HepG2 (cell line): ENCODE results near the gene ZNF749. TPM values are rescaled to one million over a fixed set of nuclear protein-coding genes. Genes with fewer than 3 reads are reported as not detected.
A peak's percentile ranks its signal among the peaks of the same experiment; 100 is the strongest.

Experiments used
- ATRX ChIP-seq: sonication (generic); formaldehyde crosslinking; IDR thresholded peaks from 2 replicates; pipeline ENCODE4 v1.4.0; 2020; ENCODE audit warnings: missing genetic modification reagents, borderline replicate concordance
- CHCHD3 ChIP-seq: sonication (generic); formaldehyde crosslinking; IDR thresholded peaks from 2 replicates; pipeline ENCODE4 v1.8.0; 2022; ENCODE audit warnings: mild to moderate bottlenecking, missing genetic modification reagents, moderate library complexity
- FOXO1 ChIP-seq: sonication (generic); formaldehyde crosslinking; IDR thresholded peaks from 2 replicates; pipeline ENCODE4 v1.4.0; 2020; ENCODE audit warnings: missing genetic modification reagents
- GABPB1 ChIP-seq: IDR thresholded peaks from 2 replicates; pipeline ENCODE4 v1.6.1; 2016; ENCODE audit warnings: mild to moderate bottlenecking, missing genetic modification reagents, moderate library complexity, missing compliant biosample characterization
- HMG20A ChIP-seq: IDR thresholded peaks from 2 replicates; pipeline ENCODE4 v1.6.1; 2016; ENCODE audit warnings: borderline replicate concordance
- KDM6A ChIP-seq: IDR thresholded peaks from 2 replicates; pipeline ENCODE4 v1.6.1; 2016; ENCODE audit warnings: low read depth
- KLF11 ChIP-seq: IDR thresholded peaks from 2 replicates; pipeline ENCODE4 v1.6.1; 2016; ENCODE audit warnings: missing compliant biosample characterization
- KLF16 ChIP-seq, 2 experiments: sonication (generic) in 1 of 2; formaldehyde crosslinking in 1 of 2; IDR thresholded peaks; 2 replicates each; pipeline versions ENCODE4 v1.6.1 to v1.8.0; 2016 to 2023; ENCODE audit warnings: missing genetic modification reagents in 2 of 2, missing compliant biosample characterization in 1 of 2
- MLX ChIP-seq: IDR thresholded peaks from 2 replicates; pipeline ENCODE4 v1.6.1; 2016
- RARA ChIP-seq: IDR thresholded peaks from 2 replicates; pipeline ENCODE4 v1.6.1; 2016; ENCODE audit warnings: missing genetic modification reagents, missing compliant biosample characterization
- RCOR2 ChIP-seq: IDR thresholded peaks from 2 replicates; pipeline ENCODE4 v1.6.1; 2016; ENCODE audit warnings: missing biosample characterization, missing genetic modification reagents
- RELA ChIP-seq: sonication (generic); formaldehyde crosslinking; IDR thresholded peaks from 2 replicates; pipeline ENCODE4 v1.4.0; 2020; ENCODE audit warnings: missing genetic modification reagents
- REXO4 ChIP-seq: sonication (generic); formaldehyde crosslinking; IDR thresholded peaks from 2 replicates; pipeline ENCODE4 v1.8.0; 2022; ENCODE audit warnings: missing genetic modification reagents, mild to moderate bottlenecking, borderline replicate concordance
- RFXAP ChIP-seq: sonication (generic); formaldehyde crosslinking; IDR thresholded peaks from 2 replicates; pipeline ENCODE4 v1.4.0; 2020; ENCODE audit warnings: missing genetic modification reagents, borderline replicate concordance
- SALL2 ChIP-seq: sonication (generic); formaldehyde crosslinking; IDR thresholded peaks from 2 replicates; pipeline ENCODE4 v1.8.1; 2023; ENCODE audit warnings: mild to moderate bottlenecking, missing genetic modification reagents, inconsistent platforms
- SMAD1 ChIP-seq: sonication (generic); formaldehyde crosslinking; IDR thresholded peaks from 2 replicates; pipeline ENCODE4 v1.4.0; 2020; ENCODE audit warnings: missing genetic modification reagents, low read depth, mild to moderate bottlenecking, borderline replicate concordance
- SMAD3 ChIP-seq: sonication (generic); formaldehyde crosslinking; IDR thresholded peaks from 2 replicates; pipeline ENCODE4 v1.4.0; 2020; ENCODE audit warnings: missing genetic modification reagents
- ZBTB1 ChIP-seq: sonication (generic); formaldehyde crosslinking; IDR thresholded peaks from 2 replicates; pipeline ENCODE4 v1.4.0; 2020; ENCODE audit warnings: missing genetic modification reagents, borderline replicate concordance
- ZFP36 ChIP-seq: fragments of 150-350 bp; IDR thresholded peaks from 2 replicates; pipeline ENCODE4 v1.6.1; 2018; ENCODE audit warnings: borderline replicate concordance, low read length, low read depth; ENCODE audit not compliant: partially characterized antibody
- ZFP36L2 ChIP-seq: sonication (generic); formaldehyde crosslinking; IDR thresholded peaks from 2 replicates; pipeline ENCODE4 v1.4.0; 2020; ENCODE audit warnings: missing genetic modification reagents
- ZNF207 ChIP-seq: fragments of 450-650 bp; IDR thresholded peaks from 2 replicates; pipeline ENCODE4 v1.6.1; 2016; ENCODE audit warnings: antibody characterized with exemption, borderline replicate concordance
- ZNF30 ChIP-seq: sonication (generic); formaldehyde crosslinking; IDR thresholded peaks from 2 replicates; pipeline ENCODE4 v1.5.0; 2020; ENCODE audit warnings: mild to moderate bottlenecking, missing genetic modification reagents
- ZNF337 ChIP-seq: sonication (generic); formaldehyde crosslinking; IDR thresholded peaks from 2 replicates; pipeline ENCODE4 v1.5.1; 2020; ENCODE audit warnings: missing genetic modification reagents, low read depth, mild to moderate bottlenecking, borderline replicate concordance
- ZNF512 ChIP-seq: sonication (generic); formaldehyde crosslinking; IDR thresholded peaks from 2 replicates; pipeline ENCODE4 v1.4.0; 2020; ENCODE audit warnings: mild to moderate bottlenecking, missing genetic modification reagents
- ZNF816 ChIP-seq: sonication (generic); formaldehyde crosslinking; IDR thresholded peaks from 2 replicates; pipeline ENCODE4 v1.8.0; 2022; ENCODE audit warnings: missing genetic modification reagents, mild to moderate bottlenecking, borderline replicate concordance
- ZSCAN9 ChIP-seq: IDR thresholded peaks from 2 replicates; pipeline ENCODE4 v1.6.1; 2016; ENCODE audit warnings: borderline replicate concordance
- polyA plus RNA-seq, 8 experiments: library from polyadenylated mRNA; depleted of rRNA in 3 of 8; stranded (reverse) in 7 of 8; unstranded in 1 of 8; fragments of >200 nt; fragmentation: Illumina TruSeq in 4 of 8; extraction: Trizol in 4 of 8; gene quantifications; 2 replicates each; pipeline versions ENCODE4 v1.2.1 to v1.2.3, GENCODE V29; 2011 to 2016; ENCODE audit warnings: low read depth in 4 of 8, missing spikeins in 1 of 8, mixed read lengths in 1 of 8; ENCODE audit not compliant: insufficient read depth in 1 of 8
- total RNA-seq, 5 experiments: library from RNA; depleted of rRNA; stranded (reverse); fragments of >200 nt; fragmentation: Illumina TruSeq; extraction: Trizol; gene quantifications; 2 replicates each; pipeline ENCODE4 v1.2.3, GENCODE V29; 2016; ENCODE audit warnings: low read depth in 1 of 5

ZNF749 gene
- total and polyA plus RNA-seq, 2 of the 13 experiments (the other 11 are each of a cell fraction or from before 2014, with no cell fraction given): 18.9 to 21.0 TPM

GRCh38 chr19:57477191-57478008 is 42.3 kb downstream of the ZNF749 start, which contains the start of gene ZNF772 (continued):
- TF ChIP-seq ZNF512 (no peak), SALL2 (CRISPR knock-in tag) (peak; percentile 36; the same call in 1 of the 2 replicates), RELA (CRISPR knock-in tag) (no peak), ZSCAN9 (peak; percentile 63), RCOR2 (CRISPR knock-in tag) (no peak), ATRX (CRISPR knock-in tag) (no peak), REXO4 (no peak), ZNF30 (CRISPR knock-in tag) (no peak), KLF11 (CRISPR knock-in tag) (no peak), RARA (CRISPR knock-in tag) (no peak), FOXO1 (no peak; the same call in 1 of the 2 replicates), ZFP36 (no peak), KLF16 (CRISPR knock-in tag; IDR thresholded peaks at IDR 0.05) (no peak; a peak in 1 of 4 replicates), RFXAP (CRISPR knock-in tag) (no peak), MLX (CRISPR knock-in tag) (0 out of 2 replicates have a peak, but pooled peaks have one; percentile 36), SMAD3 (CRISPR knock-in tag) (0 out of 2 replicates have a peak, but pooled peaks have one; percentile 47), ZBTB1 (CRISPR knock-in tag) (no peak), ZNF816 (CRISPR knock-in tag) (peak; percentile 43; the same call in 1 of the 2 replicates), KDM6A (no peak), ZFP36L2 (no peak), ZNF207 (no peak), GABPB1 (CRISPR knock-in tag) (peak; percentile 95), SMAD1 (CRISPR knock-in tag) (peak; percentile 33; the same call in 1 of the 2 replicates), ZNF337 (no peak), HMG20A (CRISPR knock-in tag) (0 out of 2 replicates have a peak, but pooled peaks have one; percentile 11), CHCHD3 (CRISPR knock-in tag) (no peak)
